GM21423 (cell line): Measurements from ENCODE around the gene HSD17B1.
"Not testable (repeated sequence)": the region's sequence is repeated elsewhere in the genome, so short reads cannot be mapped to it uniquely, and the experiment has no call there.

Source experiments
- ATAC-seq: cut with Tn5 transposase; IDR thresholded peaks from one replicate; pipeline ENCODE4 v1.9.1; 2021; ENCODE audit warnings: mild to moderate bottlenecking, moderate library complexity; ENCODE audit not compliant: unreplicated experiment

Gene HSD17B1

GRCh38 chr17:42552736-42553135, at the start of gene HSD17B1:
Gene HSD17B1, plus strand, starts transcription at chr17:42552923. Its CDS starts 11 bp downstream, at chr17:42552934.
- ATAC-seq = not testable (repeated sequence)

GRCh38 chr17:42502926-42503325, 49.8 kb upstream of the HSD17B1 start:
- ATAC-seq = no peak

GRCh38 chr17:42507671-42508070, 45.1 kb upstream of the HSD17B1 start:
- no peak for ATAC-seq

- no peak for ATAC-seq
These were observed 44.1 kb upstream of the HSD17B1 start for GRCh38 chr17:42508426-42509165.

GRCh38 chr17:42509409-42509808, 43.3 kb upstream of the HSD17B1 start:
- ATAC-seq = no peak

- no peak for ATAC-seq
These were observed 42.9 kb upstream of the HSD17B1 start for GRCh38 chr17:42509841-42510240.

- ATAC-seq = no peak
These were observed 40.5 kb upstream of the HSD17B1 start for GRCh38 chr17:42512246-42512645.

- no peak for ATAC-seq
These were observed 39.9 kb upstream of the HSD17B1 start for GRCh38 chr17:42512733-42513251.

- no peak for ATAC-seq
These were observed 39.0 kb upstream of the HSD17B1 start for GRCh38 chr17:42513686-42514085.

GRCh38 chr17:42514279-42514678, 38.4 kb upstream of the HSD17B1 start:
- no peak for ATAC-seq

- ATAC-seq = no peak
These were observed 37.9 kb upstream of the HSD17B1 start for GRCh38 chr17:42514867-42515266.

GRCh38 chr17:42517516-42517915, 35.2 kb upstream of the HSD17B1 start:
- no peak for ATAC-seq

GRCh38 chr17:42518046-42518754, 34.5 kb upstream of the HSD17B1 start:
- no peak for ATAC-seq

- no peak for ATAC-seq
These were observed 33.8 kb upstream of the HSD17B1 start for GRCh38 chr17:42518755-42519545.

GRCh38 chr17:42519546-42520491, 32.9 kb upstream of the HSD17B1 start:
- ATAC-seq = no peak

GRCh38 chr17:42520540-42520951, 32.2 kb upstream of the HSD17B1 start:
- no peak for ATAC-seq

GRCh38 chr17:42521036-42521435, 31.7 kb upstream of the HSD17B1 start:
- no peak for ATAC-seq

- no peak for ATAC-seq
These were observed 31.0 kb upstream of the HSD17B1 start for GRCh38 chr17:42521666-42522262.

- no peak for ATAC-seq
These were observed 30.4 kb upstream of the HSD17B1 start for GRCh38 chr17:42522263-42522790.
